Erythroblast (primary cell): ENCODE results near the gene PRDX6.

Experiments used
- GATA1 ChIP-seq: IDR thresholded peaks from 2 replicates; pipeline ENCODE4 v1.6.1; 2011; ENCODE audit warnings: low read depth, mild to moderate bottlenecking, control low read depth, low read length, moderate library complexity
- POLR2A ChIP-seq: IDR thresholded peaks from 2 replicates; pipeline ENCODE4 v1.6.1; 2011; ENCODE audit warnings: mild to moderate bottlenecking, low read length

GRCh38 chr1:173433751-173434326, 43.3 kb upstream of the PRDX6 start:
- TF ChIP-seq POLR2A (no peak), GATA1 (no peak)
